WERI-Rb-1 (cell line): ENCODE measurements around the gene ARID5A.

ENCODE experiments used
- DNase-seq: peaks from one replicate; pipeline ENCODE4 v3.0.0-alpha.2; 2020
- H3K27ac ChIP-seq: fragments of 250-450 bp; sonication (Bioruptor Pico); 2 replicates; pipeline ENCODE4 v1.5.1; 2020; ENCODE audit warnings: mild to moderate bottlenecking, moderate library complexity
- H3K27me3 ChIP-seq: fragments of 250-450 bp; sonication (Bioruptor Pico); 2 replicates; pipeline ENCODE4 v1.5.1; 2021; ENCODE audit warnings: mild to moderate bottlenecking, low read depth, moderate library complexity; ENCODE audit not compliant: insufficient read depth, severe bottlenecking
- H3K36me3 ChIP-seq: fragments of 250-450 bp; sonication (Bioruptor Pico); 2 replicates; pipeline ENCODE4 v1.5.1; 2020; ENCODE audit warnings: mild to moderate bottlenecking, moderate library complexity
- H3K4me3 ChIP-seq: 2 replicates; pipeline ENCODE4 v1.5.1; 2011; ENCODE audit warnings: low read depth, mild to moderate bottlenecking, control low read depth, low read length
- H3K9me3 ChIP-seq: fragments of 250-450 bp; sonication (Bioruptor Pico); 2 replicates; pipeline ENCODE4 v1.5.1; 2021; ENCODE audit warnings: mild to moderate bottlenecking, moderate library complexity; ENCODE audit not compliant: severe bottlenecking
- CTCF ChIP-seq: IDR thresholded peaks from 2 replicates; pipeline ENCODE4 v1.5.1; 2011; ENCODE audit warnings: low read depth, mild to moderate bottlenecking, control low read depth, inconsistent platforms, low read length

The ARID5A gene

DNA sequence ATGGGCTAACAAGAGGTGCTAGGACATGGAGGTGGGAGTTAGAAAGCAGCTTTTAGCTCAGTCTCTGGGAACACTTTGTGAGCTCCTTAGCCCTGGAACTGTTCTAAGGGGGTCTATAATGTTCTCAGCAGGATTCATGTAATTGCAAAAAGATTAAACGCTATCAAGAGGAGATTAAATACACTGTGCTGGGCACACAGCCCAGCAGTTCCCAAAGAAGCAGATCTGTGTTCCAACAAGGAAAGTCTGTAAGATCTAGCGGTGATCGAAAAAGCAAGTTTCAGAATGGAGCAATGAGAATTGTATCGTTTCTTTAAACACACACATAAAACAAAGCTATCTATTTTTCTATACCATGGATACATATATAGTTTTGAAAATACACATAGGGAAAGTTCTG is 2.4 kb upstream of the ARID5A start:
- H3K9me3 ChIP-seq = no peaks in the 10 kb centered on the region
- no peak overlapping the region for H3K27ac ChIP-seq
- H3K4me3 ChIP-seq = no peak overlapping the region
- no peak for DNase-seq
- H3K36me3 ChIP-seq = no peaks in the 10 kb centered on the region
- H3K27me3 ChIP-seq = peaks cover 13% of the 10 kb centered on the region
- no peak for TF ChIP-seq CTCF

- no peaks in the 10 kb centered on the region for H3K36me3 ChIP-seq
- no peak for TF ChIP-seq CTCF
- H3K4me3 ChIP-seq = no peak overlapping the region
- H3K27ac ChIP-seq = no peak overlapping the region
- no peak for DNase-seq
- H3K9me3 ChIP-seq = no peaks in the 10 kb centered on the region
- H3K27me3 ChIP-seq = peaks cover 13% of the 10 kb centered on the region
These were observed 1.8 kb upstream of the ARID5A start for GRCh38 chr2:96534701-96535181.

DNA sequence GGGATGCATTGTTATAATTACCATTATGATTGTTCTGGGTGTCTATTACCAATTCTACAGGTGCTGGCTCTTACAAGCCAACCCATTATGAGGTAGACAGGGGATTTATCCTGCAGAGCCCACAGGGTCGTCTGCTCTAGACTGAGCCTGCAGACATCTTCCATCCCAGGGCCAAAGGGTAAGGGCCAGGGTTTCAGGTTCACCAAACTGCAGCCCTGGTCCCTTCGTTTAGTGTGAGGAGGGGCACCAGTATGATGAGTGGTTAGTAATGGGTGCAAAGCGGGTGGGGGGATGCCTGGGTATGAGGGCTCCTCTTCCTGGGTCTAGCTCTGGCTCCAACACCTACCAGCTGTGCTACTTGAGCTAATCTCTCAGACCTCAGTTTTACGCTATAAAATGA is 1.2 kb upstream of the ARID5A start:
- H3K4me3 ChIP-seq = no peak overlapping the region
- no peaks in the 10 kb centered on the region for H3K9me3 ChIP-seq
- H3K27me3 ChIP-seq = peaks cover 13% of the 10 kb centered on the region
- TF ChIP-seq CTCF = no peak
- DNase-seq = no peak
- no peaks in the 10 kb centered on the region for H3K36me3 ChIP-seq
- no peak overlapping the region for H3K27ac ChIP-seq

DNA sequence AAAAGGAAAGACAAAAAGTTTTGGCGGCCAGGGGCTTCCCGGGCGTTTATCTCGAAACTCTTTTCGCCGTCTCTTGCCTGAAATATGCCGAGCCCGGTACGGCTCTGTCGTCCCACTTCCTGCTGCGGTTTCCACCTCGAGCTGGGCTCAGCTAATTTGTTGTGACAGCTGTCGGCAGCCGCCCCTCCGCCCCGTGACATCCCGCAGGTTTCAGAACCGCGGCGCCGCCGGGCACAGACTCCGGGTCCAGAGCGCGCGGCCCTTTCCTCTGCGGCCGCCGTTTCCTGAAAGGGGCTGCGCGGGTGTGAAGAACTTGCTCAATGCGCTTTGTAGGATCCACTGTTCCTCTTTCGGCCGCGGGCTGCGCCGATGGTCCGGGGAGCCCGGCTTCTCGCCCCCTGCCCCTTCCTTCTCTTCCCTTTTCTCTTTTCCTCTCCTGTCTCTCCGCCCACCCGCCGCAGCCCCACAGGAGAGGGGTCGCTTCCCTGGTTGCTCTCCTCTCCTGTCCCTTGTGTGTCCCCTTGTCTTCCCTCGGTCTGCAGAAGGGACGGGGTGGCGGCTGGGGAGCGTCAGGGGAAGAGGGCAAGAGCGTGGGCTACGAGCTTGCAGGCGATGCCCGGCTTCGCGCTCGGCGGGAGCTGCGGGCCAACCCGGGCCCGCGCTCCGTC is 648 bp downstream of the ARID5A start:
- Histone ChIP-seq H3K27me3 (peaks cover 13% of the 10 kb centered on the region), H3K36me3 (no peaks in the 10 kb centered on the region), H3K27ac (no peak overlapping the region), H3K9me3 (no peaks in the 10 kb centered on the region), H3K4me3 (peak overlapping the region; percentile 58)
- TF ChIP-seq CTCF = no peak
- peak; percentile 47 for DNase-seq

DNA sequence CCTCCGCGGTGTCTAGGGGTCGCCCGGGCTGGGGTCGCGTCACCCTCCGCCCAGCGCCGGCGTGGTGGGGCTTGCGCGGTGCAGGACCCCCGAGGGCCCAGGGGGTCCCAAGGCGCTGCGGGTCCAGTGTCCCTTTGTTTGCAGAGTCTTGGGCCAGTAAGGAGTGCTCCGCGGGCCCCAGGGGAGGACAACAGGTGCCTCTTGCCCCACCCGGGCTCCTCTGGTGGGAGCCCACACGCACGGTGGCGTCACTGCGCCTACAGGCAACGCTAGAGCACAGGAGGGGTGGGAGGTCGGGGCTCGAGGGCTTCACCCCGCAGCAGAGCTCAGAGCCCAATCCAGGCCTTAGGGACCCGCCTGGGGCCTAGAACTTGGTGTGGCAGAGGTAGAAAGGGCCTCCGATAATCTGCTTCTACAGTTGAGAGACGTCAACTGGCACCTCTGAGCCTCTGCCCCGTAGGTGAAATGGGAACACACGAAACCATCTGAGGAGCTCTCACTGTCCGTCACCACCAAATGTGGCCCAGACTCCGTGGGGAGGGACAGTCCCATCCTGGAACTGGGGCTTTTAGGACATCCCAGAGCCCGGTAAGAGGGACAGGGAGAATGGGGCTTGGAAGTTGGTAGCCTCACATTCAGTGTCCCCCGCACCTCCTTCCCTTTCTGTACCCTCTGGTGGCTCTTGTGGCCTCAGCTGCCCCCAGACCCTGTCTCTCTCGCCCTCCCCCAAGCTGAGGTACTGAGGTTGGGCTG is 1.4 kb downstream of the ARID5A start:
- peak overlapping the region; percentile 58 for H3K4me3 ChIP-seq
- TF ChIP-seq CTCF = no peak
- H3K27me3 ChIP-seq = peaks cover 13% of the 10 kb centered on the region

More for the DNA sequence above, 1.4 kb downstream of the ARID5A start:
- Histone ChIP-seq H3K36me3 (no peaks in the 10 kb centered on the region), H3K9me3 (no peaks in the 10 kb centered on the region), H3K27ac (no peak overlapping the region)
- DNase-seq = no peak
